Measurements from ENCODE around the gene TP53INP2.

DNA sequence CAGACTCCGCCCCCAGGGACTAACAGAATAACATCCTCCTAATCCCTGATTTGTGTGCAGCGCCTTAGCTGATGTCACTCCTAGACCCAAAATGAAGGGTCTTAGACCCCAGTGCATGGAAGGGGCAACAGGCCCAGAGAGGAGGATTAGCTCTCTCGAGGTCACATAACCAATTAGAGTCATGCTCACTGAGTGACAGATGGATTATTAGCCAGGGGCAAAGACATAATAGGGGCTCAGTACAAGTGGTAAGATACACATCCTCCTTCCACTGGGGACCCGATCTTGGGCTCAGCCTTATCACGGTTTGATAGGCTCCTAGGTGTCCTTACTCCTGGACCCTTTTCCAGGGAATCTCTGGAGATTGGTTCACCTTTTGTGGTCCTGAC is 858 bp downstream of the TP53INP2 start:
- TF ChIP-seq POLR2A (IDR thresholded peaks at IDR 0.05; ENCODE audit: extremely low read depth, insufficient read length) = no peak
- TF ChIP-seq, protein P1, sequence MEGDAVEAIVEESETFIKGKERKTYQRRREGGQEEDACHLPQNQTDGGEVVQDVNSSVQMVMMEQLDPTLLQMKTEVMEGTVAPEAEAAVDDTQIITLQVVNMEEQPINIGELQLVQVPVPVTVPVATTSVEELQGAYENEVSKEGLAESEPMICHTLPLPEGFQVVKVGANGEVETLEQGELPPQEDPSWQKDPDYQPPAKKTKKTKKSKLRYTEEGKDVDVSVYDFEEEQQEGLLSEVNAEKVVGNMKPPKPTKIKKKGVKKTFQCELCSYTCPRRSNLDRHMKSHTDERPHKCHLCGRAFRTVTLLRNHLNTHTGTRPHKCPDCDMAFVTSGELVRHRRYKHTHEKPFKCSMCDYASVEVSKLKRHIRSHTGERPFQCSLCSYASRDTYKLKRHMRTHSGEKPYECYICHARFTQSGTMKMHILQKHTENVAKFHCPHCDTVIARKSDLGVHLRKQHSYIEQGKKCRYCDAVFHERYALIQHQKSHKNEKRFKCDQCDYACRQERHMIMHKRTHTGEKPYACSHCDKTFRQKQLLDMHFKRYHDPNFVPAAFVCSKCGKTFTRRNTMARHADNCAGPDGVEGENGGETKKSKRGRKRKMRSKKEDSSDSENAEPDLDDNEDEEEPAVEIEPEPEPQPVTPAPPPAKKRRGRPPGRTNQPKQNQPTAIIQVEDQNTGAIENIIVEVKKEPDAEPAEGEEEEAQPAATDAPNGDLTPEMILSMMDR (IDR thresholded peaks at IDR 0.05; ENCODE audit: low read depth, low read length) = no peak
- TF ChIP-seq, protein P2, sequence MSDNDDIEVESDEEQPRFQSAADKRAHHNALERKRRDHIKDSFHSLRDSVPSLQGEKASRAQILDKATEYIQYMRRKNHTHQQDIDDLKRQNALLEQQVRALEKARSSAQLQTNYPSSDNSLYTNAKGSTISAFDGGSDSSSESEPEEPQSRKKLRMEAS (IDR thresholded peaks at IDR 0.05; ENCODE audit: low read depth, low read length) = no peak
